ENCODE data around the gene OR4N5. TPM values are rescaled to one million over a fixed set of nuclear protein-coding genes. Genes with fewer than 3 reads are reported as not detected.
"Not testable (repeated sequence)": the region's sequence is repeated elsewhere in the genome, so short reads cannot be mapped to it uniquely, and the experiment has no call there.

OR4N5 gene, protein sequence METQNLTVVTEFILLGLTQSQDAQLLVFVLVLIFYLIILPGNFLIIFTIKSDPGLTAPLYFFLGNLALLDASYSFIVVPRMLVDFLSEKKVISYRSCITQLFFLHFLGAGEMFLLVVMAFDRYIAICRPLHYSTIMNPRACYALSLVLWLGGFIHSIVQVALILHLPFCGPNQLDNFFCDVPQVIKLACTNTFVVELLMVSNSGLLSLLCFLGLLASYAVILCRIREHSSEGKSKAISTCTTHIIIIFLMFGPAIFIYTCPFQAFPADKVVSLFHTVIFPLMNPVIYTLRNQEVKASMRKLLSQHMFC
- not detected in 2 replicates for total RNA-seq (2014; rRNA removed; shearing (Covaris generic))

DNA sequence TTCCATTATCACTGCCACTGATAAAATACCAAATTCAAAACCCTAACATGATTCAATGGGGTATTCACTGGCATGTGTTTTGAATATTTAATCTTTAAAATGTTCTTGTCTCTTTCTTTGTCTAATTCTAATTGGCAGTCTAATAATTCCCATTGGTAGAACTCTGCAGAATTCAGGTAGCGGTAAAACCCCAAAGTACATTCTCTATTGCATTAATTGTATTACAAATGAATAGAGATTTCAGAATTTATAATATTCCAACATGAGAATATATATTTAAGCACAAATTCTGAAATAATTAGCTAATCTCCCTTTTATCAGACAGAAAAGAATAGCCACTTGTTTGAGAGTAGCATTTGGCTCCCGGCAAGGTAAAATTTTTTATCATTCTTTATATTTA is at the start of gene OR4N5:
TSS of gene OR4N5 (plus strand) at position 301 of the 400 bp plus-strand sequence. CDS start 4,916 bp downstream, outside the sequence.
- DNase-seq (ENCODE audit: low read depth), result no peak

DNA sequence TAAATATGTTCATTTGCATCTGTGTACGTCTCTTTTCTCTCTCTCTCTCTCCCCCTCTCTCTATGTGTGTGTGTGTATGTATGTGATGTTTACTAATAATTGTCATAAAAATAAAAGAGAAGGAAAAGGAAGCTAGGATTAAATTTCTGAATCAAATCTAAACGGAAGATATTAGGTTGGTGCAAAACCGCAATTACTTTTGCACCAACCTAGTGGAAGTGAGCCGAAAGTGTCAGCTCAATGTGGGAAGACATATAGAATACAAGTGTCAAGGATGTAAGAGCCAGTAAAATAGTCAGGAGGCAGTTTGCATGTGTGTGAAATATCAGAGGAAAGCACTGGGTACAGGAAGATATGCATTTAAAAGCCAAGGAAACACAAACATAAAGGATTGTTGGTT is 46.6 kb upstream of the OR4N5 start:
- DNase-seq (ENCODE audit: low read depth), result no peak

DNA sequence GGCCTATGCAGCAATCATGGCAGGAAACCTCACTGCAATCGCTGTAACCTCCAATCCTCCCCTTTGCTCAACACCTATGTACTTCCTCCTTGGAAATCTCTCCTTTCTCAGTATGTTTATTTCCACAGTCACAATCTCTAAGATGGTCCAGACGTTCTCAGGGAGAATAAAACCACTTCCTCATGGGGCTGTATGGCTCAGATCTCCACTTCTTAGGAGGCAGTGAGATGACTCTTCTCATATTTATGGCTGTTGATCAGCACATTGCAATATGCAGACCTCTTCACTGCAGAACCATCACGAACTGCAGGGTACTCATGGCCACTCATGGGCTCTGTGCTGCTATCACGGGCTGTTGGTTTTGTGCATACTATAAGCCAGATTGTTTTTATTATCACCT is 45.2 kb upstream of the OR4N5 start:
- no peak for DNase-seq (ENCODE audit: low read depth)

DNA sequence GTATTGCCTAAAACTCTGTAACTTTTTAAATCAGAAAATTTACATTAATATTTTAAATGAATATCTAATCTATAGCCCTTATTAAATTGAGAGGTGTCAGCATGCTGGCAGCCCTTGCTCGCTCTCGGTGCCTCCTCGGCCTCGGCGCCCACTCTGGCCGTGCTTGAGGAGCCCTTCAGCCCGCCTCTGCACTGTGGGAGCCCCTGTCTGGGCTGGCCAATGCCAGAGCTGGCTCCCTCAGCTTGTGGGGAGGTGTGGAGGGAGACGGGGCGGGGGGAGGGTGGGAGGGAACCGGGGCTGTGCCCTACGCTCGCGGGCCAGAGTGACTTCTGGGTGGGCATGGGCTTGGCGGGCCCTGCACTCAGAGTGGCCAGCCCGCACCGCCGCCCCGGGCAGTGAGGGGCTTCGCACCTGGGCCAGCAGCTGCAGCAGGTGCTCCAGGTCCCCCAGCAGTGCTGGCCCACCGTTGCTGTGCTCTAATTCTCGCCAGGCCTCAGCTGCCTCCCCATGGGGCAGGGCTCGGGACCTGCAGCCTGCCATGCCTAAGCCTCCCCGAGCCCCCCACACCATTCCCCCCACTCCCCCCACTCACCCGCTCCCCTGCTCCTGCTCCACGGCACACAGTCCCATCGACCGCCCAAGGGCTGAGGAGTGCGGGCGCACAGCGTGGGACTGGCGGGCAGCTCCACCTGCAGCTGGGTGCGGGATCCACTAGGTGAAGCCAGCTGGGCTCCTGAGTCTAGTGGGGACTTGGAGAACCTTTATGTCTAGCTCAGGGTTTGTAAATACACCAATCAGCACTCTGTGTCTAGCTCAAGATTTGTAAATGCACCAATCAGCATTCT is 39.5 kb upstream of the OR4N5 start:
- not testable (repeated sequence) for DNase-seq (ENCODE audit: low read depth)

DNA sequence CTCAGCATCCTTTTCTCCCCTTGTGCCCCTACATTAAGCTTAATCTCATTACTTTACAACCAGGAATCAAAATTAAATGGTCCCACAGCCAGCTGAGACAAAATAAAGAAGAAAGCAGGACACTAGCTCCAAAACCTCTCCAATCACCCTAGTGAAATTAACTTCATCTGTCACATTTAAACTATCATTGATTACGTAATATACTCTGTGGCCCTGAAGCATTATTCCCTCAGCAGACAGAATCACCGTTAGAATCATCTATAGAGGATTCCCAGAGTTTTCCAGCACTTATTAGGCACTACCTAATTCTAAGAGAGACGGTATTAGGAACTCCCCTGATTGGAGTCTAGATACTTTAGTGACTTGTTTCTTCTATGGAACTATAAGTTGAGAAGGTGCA is 28.2 kb upstream of the OR4N5 start, which contains the start of gene OR4K17:
TSS of gene OR4K17 (plus strand) at position 302 of the 400 bp plus-strand sequence. CDS start 6,761 bp downstream, outside the sequence.
- DNase-seq (ENCODE audit: low read depth), result no peak

DNA sequence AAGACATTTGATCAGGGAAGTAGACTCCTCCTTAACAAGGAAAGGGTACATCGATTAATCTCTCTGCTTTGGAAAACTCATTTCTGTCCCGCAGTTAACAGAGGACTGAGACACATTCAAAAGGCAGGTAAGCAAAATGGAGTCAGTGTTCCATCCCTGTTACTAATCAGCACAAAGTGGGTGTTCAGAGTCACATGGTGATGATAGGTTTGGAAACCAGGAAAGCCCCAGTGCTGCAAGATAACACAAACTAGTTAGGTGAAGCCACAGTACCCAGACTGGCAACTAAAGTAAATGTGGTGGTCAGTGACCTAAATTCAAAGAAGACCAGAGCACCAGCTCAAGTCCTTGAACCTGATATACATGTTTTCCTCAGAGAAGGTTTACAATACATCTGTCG is 26.3 kb upstream of the OR4N5 start:
- no peak for DNase-seq (ENCODE audit: low read depth)

DNA sequence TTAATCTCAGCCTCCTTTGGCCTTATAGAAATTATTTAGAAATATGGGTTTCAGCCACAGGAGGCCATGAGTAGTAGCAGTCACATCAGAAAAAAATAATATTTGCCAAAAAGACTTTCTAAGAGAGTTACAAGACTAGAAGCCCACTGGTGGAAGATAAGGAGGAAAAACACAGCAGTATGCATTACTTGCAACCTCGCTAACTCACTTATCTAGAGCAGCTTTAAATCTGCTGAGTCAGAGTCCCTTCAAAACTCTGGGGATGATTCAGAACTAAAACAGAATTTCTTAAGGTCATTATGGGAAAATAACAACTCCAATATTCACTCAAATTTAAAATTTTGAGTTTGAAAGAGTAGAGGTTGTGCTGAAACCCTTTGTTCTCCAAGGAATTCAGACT is 21.9 kb upstream of the OR4N5 start:
- no peak for DNase-seq (ENCODE audit: low read depth)

DNA sequence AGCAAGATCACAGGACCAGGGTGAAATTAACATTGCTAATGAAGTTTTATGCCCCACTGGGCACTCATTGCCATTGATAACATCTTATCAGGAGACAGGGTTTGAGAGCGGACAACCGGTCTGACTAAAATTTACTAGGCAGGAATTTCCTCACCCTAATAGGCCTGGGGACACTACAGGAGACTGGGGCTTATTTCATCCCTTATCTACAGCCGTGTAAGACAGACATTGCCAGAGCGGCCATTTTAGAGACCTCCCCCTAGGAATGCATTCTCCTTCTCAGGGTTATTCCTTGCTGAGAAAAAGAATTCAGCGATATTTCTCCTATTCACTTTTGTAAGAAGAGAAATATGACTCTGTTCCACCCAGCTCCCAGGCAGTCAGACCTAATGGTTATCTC is 19.8 kb upstream of the OR4N5 start:
- no peak for DNase-seq (ENCODE audit: low read depth)

DNA sequence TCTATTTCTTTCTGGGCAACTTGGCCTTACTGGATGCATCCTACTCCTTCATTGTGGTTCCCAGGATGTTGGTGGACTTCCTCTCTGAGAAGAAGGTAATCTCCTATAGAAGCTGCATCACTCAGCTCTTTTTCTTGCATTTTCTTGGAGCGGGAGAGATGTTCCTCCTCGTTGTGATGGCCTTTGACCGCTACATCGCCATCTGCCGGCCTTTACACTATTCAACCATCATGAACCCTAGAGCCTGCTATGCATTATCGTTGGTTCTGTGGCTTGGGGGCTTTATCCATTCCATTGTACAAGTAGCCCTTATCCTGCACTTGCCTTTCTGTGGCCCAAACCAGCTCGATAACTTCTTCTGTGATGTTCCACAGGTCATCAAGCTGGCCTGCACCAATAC is 5.3 kb downstream of the OR4N5 start:
- no peak for DNase-seq (ENCODE audit: low read depth)

DNA sequence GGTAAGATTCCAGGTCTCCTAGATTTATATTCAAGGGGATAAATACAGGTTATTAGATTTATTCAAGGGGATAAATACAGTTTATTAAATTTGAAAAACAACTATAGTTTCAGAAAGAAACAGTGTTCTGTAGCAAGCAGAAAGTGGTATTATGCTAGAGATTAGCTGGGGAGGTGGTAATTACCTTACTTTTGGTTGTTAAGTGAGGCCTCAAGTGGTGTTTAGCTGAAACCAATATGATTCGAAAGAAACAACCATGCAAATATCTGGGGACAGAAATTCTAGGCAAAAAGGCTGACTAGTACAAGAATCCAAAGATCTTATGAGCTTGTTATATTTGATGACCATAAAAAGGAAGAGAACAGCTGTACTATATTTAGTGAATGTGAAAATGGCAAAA is 6.2 kb downstream of the OR4N5 start:
- no peak for DNase-seq (ENCODE audit: low read depth)

DNA sequence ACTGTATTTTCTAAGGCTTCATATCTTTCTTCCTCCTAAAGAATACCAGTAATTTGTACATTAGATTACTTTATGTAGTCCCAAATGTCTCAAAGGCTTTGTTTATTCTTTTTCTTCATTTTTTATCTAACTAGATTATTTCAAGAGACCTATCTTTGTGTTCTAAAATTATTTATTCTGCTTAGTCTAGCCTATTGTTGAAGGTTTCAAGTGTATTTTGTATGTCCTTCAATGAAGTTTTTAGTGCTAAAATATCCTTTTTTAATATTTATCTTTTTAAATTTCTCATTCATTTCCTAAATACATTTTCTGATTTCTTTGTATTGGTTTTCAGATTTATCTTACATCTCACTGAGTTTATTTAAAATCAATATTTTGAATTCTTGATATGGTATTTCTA is 25.8 kb downstream of the OR4N5 start:
- DNase-seq (ENCODE audit: low read depth), result no peak

DNA sequence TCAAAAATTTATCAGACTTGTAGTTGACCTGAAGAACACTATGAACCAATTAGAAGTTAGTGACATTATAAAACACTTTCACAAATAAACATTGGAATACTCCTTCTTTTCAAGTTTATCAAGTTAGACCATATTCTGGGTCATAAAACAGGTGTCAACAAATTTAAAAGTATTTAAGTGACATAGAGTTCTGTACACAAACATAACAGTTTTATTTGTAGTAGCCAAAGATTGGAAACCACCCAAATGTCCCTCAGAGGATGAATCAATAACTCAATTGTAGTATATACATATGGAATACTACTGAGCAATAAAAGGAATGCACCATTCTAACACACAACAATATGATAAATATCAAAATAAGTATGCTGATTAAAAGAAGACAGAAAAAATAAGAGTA is 28.5 kb downstream of the OR4N5 start:
- no peak for DNase-seq (ENCODE audit: low read depth)

DNA sequence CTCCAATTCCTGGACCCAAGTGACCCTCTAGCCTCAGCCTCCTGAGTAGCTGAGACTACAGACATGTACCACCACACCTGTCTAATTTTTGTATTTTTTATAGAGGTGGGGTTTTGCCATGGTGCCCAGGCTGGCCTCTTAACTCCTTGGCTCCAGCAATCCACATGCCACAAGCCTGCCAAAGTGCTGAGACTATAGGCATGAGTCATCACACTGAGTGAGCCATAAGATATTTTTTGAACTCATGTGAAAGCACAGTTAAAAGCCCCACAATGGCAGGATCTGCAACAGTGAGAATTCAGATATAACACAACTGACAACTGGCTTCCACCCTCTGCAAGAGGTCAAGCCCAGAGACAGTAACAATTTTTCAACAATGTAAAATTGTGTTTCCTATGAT is 31.2 kb downstream of the OR4N5 start:
- DNase-seq (ENCODE audit: low read depth), result peak; percentile 69

DNA sequence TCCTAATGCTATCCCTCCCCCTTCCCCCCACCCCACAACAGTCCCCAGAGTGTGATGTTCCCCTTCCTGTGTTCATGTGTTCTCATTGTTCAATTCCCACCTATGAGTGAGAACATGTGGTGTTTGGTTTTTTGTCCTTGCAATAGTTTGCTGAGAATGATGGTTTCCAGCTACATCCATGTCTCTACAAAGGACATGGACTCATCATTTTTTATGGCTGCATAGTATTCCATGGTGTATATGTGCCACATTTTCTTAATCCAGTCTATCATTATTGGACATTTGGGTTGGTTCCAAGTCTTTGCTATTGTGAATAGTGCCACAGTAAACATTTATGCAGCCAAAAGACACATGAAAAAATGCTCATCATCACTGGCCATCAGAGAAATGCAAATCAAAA is 35.6 kb downstream of the OR4N5 start:
- DNase-seq (ENCODE audit: low read depth), result not testable (repeated sequence)

DNA sequence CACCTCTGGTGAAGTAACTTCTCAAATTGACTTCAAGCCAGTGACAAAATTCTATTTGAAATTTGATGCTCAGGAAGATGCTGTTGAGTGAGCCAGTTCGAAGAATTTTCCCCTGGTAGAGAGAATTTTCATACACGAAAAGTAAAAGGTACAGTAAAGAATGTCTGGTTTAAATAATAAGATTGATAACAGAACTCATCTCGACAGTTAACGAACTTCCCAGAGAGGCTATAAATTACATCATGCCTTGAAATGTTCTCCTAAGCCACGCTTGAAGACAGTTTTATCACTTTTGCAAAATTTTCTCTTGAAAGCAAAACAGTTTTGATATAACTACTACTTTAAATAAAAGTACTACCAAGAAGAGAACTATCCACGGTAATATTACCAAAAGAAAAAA is 37.7 kb downstream of the OR4N5 start:
- DNase-seq (ENCODE audit: low read depth), result no peak

DNA sequence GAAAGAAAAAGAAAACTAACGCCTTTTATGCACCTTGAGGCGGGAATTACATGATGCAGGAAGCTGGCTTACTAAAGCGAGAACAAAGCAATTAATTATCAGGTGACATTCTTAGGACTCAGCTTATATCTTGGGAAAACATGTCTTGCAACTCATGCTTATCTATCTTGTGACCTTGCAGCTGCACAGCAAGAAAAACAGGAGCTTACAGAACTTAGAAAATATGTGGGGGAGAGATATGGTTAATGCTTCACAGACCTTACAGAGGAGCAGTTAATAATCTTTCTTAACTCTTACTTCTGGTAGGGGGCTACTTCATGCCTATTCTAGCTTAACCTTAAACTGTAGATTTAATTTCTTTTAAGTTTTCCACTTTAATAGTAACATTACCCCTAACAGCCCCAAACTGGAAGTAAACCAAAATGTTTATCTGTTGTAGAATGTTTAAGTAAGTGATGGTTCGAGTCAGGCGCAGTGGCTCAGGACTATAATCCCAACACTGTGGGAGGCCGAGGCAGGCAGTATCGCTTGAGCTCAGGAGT is 38.9 kb downstream of the OR4N5 start:
- DNase-seq (ENCODE audit: low read depth), result no peak

DNA sequence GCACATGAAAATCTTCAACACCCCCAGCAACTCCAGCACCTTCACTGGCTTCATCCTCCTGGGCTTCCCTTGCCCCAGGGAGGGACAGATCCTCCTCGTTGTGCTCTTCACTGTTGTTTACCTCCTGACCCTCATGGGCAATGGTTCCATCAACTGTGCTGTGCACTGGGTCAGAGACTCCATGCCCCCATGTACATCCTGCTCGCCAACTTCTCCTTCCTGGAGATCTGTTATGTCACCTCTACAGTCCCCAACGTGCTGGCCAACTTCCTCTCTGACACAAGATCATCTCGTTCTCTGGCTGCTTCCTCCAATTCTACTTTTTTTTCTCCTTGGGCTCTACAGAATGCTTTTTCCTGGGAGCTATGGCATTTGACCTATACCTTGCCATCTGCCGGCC is 40.6 kb downstream of the OR4N5 start:
- DNase-seq (ENCODE audit: low read depth), result no peak

DNA sequence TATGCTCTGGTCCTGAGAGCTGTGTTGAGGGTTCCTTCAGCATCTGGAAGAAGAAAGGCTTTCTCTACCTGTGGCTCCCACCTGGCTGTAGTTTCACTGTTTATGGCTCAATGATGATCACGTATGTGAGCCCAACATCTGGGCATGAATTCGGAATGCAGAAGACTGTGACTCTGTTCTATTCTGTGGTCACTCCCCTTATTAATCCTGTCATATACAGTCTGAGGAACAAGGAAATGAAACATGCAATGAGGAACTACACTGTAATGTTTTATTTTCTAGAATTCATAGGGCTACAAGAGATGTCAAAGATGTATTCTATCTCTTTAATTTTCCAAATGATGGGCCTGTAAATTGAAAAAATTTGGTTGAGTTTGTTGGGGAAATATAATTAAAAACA is 41.3 kb downstream of the OR4N5 start:
- no peak for DNase-seq (ENCODE audit: low read depth)

DNA sequence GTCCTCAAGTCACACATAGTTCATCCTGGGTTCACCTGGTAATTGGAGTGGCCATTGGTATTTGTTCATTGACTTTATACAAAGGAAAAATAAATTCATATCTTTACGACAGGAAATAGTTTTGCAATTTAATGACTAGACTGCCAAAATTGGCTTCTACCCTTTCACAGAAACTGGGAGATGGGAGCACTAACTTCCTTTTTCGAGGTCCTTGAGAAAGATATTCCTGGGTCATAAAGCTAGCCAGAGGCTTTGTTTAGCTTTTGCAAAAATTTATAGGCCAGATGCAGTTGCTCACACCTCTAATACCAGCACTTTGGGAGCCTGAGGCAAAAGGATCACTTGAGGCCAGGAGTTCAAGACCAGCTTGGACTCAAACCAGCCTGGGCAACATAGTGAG is 41.9 kb downstream of the OR4N5 start:
- DNase-seq (ENCODE audit: low read depth), result no peak

DNA sequence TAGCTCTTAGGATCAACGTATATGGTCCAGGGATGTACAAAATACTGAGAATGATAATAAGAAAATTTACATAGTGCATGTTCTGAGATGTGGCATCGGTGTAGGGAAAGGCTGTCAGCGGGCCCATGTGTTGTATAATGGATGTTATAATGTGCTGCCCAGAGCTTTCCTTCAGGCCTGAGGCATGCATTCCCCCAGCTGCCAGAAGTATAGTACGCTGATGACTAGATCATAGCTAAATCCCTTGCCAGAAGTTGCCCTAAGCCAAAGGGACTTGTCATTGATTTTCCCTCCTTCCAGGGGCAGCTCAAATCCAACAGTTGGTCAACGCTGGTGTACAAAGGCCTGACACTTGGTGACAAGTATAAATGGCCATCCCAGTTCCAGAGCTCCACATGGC is 45.6 kb downstream of the OR4N5 start:
- DNase-seq (ENCODE audit: low read depth), result no peak

DNA sequence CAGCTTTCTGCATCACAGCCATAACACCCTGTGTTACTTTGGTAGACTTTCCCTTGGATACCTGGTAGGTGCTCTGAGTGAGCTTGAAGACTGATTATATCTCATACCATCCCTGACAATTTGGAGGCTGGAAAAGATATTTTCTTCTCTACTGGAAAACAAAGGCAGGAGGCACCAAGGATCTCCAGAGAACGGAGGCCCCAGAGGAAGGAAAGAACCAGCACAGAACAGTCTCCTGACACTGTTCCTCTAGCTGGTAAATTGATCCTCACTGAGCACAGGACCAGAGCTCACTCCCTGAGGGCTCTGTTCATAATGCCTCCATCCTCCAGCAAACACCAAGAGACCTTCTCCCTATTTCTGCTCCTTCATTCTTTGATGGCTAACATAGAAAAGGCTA is 52.0 kb downstream of the OR4N5 start, which contains the start of gene OR11G2:
TSS of gene OR11G2 (plus strand) at position 301 of the 400 bp plus-strand sequence. CDS start 6,542 bp downstream, outside the sequence.
- no peak for DNase-seq (ENCODE audit: low read depth)

DNA sequence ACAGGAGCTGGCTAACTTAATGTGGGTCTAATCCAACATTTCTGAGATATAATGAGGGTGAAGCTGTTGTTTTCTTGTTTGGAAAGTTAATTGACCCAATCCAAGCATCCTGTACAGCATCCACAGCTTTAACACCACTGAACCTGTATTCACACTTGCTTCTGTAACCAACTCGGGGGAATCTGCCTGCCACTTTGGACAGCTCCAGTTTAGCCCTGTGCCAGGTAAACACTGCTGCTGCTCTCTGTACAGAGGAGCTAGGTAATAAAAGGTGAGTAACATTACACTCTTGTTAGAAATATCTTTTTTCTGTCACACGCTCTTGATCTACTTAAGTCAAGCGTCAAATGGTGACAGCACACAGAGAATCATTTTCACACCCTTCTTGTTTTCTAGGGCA is 52.8 kb downstream of the OR4N5 start:
- DNase-seq (ENCODE audit: low read depth), result no peak

DNA sequence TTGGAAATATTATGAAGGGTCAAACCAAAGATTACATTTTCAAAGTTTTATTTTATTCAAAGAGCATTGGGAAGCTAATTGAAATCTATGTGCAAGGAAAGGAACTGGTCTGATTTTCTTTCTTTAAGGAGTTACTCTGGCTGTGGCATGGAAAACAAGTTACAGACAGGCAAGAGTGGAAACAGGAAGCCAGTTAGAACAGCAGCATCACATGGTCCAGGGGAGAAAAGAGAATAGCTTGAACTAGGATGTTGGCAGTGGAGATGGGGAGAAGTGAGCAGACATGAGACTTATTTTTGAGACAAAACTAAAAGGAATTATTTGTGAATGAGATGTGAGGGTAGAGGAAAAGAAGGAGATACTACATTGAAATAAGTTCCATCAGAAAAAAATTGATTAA is 55.5 kb downstream of the OR4N5 start:
- no peak for DNase-seq (ENCODE audit: low read depth)

Data from RPMI7951 (cell line).